Prostate gland (tissue), 2 donors: Measurements from ENCODE around the gene LORICRIN. TPM values are rescaled to one million over a fixed set of nuclear protein-coding genes. Genes with fewer than 3 reads are reported as not detected.

Source experiments
- DNase-seq: peaks from one replicate; pipeline ENCODE4 v3.0.0-alpha.2; 2019; ENCODE audit warnings: low spot score
- H3K27ac ChIP-seq, 2 donors: fragments of 200-600 bp; sonication (generic); 2 replicates each; pipeline ENCODE4 v1.5.1; 2017 to 2019
- H3K27me3 ChIP-seq: fragments of 200-600 bp; sonication (generic); replicated peaks from 2 replicates; pipeline ENCODE4 v1.5.1; 2019; ENCODE audit not compliant: insufficient read depth
- H3K36me3 ChIP-seq, 2 donors: fragments of 200-600 bp; sonication (generic); 1 replicate in 1 of 2; 2 replicates in 1 of 2; pipeline versions ENCODE4 v1.5.1 to v1.8.1; 2017 to 2019
- H3K4me1 ChIP-seq: fragments of 200-600 bp; sonication (generic); replicated peaks from 2 replicates; pipeline ENCODE4 v1.5.1; 2019
- H3K4me3 ChIP-seq, 2 donors: fragments of 200-600 bp; sonication (generic); 2 replicates each; pipeline ENCODE4 v1.5.1; 2017 to 2019
- H3K9me3 ChIP-seq: fragments of 200-600 bp; sonication (generic); 2 replicates; pipeline ENCODE4 v1.5.1; 2017
- POLR2A ChIP-seq: fragments of 450-650 bp; IDR thresholded peaks from one replicate; pipeline ENCODE4 v1.6.1; 2016; ENCODE audit warnings: antibody characterized with exemption, mild to moderate bottlenecking
- POLR2AphosphoS5 ChIP-seq: sonication (generic); formaldehyde crosslinking; IDR thresholded peaks from one replicate; pipeline ENCODE4 v1.6.1; 2017; ENCODE audit warnings: antibody characterized with exemption
- WGBS: methylation state at CpG from one replicate; pipeline ENCODE4 v1.1.5; 2018; 5-methylcytosine and 5-hydroxymethylcytosine counted together
- intact Hi-C: fragments of 100-400 bp; cut with DNase I; formaldehyde crosslinking; loops from one replicate; pipeline ENCODE4 v1.14.2; 2022
- total RNA-seq, 2 donors: library from RNA; depleted of rRNA; stranded (reverse); fragments of >200 nt; gene quantifications; one replicate each; pipeline ENCODE4 v1.1.0, GENCODE V29; 2016
- TF ChIP-seq, protein P1 (sequence below), 4 experiments: fragments of 200-600 bp in 2 of 4; fragments of 450-650 bp in 2 of 4; sonication (generic) in 2 of 4; IDR thresholded peaks; 1 replicate in 3 of 4; 2 replicates in 1 of 4; pipeline ENCODE4 v1.5.1; 2016 to 2019; ENCODE audit warnings: antibody characterized with exemption in 4 of 4, mild to moderate bottlenecking in 2 of 4, moderate library complexity in 2 of 4

LORICRIN gene
- total RNA-seq, 2 donors from 2014 or later: 0.45 TPM; not detected in 1

DNA sequence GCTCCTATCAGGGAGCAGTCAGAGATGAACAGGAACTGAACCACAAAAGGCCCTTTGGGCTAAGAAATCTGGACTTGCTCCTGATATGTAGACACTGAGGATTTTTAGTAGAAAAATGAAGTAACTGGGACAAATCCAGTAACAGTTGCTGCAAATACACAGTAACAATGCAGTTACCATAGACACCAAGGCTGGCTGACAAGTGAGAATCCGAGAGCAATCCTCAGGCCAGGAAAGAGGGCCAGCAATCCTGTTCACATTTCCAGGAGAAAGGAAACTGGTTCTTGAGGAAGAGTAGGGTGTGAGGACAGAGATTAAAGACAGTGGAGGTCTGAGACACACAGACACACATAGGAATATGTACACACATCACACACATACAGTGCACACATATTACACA lies 9.3 kb upstream of the LORICRIN start:
- TF ChIP-seq, protein P1, sequence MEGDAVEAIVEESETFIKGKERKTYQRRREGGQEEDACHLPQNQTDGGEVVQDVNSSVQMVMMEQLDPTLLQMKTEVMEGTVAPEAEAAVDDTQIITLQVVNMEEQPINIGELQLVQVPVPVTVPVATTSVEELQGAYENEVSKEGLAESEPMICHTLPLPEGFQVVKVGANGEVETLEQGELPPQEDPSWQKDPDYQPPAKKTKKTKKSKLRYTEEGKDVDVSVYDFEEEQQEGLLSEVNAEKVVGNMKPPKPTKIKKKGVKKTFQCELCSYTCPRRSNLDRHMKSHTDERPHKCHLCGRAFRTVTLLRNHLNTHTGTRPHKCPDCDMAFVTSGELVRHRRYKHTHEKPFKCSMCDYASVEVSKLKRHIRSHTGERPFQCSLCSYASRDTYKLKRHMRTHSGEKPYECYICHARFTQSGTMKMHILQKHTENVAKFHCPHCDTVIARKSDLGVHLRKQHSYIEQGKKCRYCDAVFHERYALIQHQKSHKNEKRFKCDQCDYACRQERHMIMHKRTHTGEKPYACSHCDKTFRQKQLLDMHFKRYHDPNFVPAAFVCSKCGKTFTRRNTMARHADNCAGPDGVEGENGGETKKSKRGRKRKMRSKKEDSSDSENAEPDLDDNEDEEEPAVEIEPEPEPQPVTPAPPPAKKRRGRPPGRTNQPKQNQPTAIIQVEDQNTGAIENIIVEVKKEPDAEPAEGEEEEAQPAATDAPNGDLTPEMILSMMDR (IDR thresholded peaks at IDR 0.05): no peak
- TF ChIP-seq POLR2A (no peak), POLR2AphosphoS5 (no peak)
- no peak for DNase-seq
- Histone ChIP-seq H3K4me1 (no peaks in the 10 kb centered on the region), H3K27me3 (no peaks in the 10 kb centered on the region), H3K4me3 (no peak overlapping the region), H3K9me3 (no peaks in the 10 kb centered on the region), H3K36me3 (no peaks in the 10 kb centered on the region), H3K27ac (no peak overlapping the region)
- WGBS: 33% methylated on average over 1 of the region's 1 CpG
- intact Hi-C loops: no loop called here

DNA sequence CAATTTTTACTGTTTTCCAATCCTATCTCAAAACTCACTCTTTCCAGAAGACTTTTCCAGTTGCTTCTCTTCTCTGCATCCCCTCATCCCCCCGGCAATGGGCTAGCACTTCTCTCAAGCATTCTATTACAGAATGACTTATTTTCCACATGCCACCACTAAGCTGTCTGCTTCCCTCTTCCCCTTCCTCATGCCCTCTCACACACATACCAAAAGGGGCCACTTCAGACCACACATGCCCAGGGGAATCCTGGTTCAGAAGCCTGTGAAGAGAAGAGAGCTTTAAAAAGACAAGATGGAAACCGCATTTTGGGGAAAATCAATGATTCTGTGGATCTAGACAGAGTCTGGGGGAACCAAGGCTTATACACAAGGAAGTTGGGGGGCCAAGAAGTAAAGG lies 8.4 kb upstream of the LORICRIN start:
- Histone ChIP-seq H3K36me3 (no peaks in the 10 kb centered on the region), H3K4me1 (no peaks in the 10 kb centered on the region), H3K4me3 (no peak overlapping the region), H3K27me3 (no peaks in the 10 kb centered on the region), H3K27ac (no peak overlapping the region), H3K9me3 (no peaks in the 10 kb centered on the region)
- TF ChIP-seq POLR2A (no peak), POLR2AphosphoS5 (no peak)
- TF ChIP-seq, protein P1 (IDR thresholded peaks at IDR 0.05): no peak
- no peak for DNase-seq
- intact Hi-C loops: no loop called here
- WGBS: 89% methylated on average over 2 of the region's 2 CpGs

DNA sequence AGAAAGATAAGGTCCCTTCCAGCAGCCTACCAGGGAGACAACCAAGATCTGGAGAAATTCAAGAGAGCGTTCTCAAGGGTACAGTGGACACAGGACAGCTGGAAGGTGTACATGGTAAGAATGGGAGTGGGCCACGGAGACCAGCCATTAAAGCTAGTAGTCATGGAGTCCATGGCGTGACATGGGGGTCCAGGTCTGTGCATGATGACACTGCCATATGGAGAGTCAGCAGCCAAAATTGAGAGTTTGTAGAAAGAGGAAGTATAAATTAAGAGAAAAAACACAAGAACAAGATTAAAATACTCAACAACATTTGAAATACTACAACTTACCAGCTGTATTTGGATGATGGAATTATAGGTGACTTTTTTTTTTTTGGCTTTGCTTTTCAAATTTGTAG lies 7.9 kb upstream of the LORICRIN start:
- no peaks in the 10 kb centered on the region for H3K27me3 ChIP-seq
- H3K36me3 ChIP-seq: no peaks in the 10 kb centered on the region
- 92% methylated on average over 3 of the region's 3 CpGs for WGBS
- DNase-seq: no peak
- H3K4me1 ChIP-seq: no peaks in the 10 kb centered on the region
- no peak overlapping the region for H3K4me3 ChIP-seq
- no peak overlapping the region for H3K27ac ChIP-seq
- intact Hi-C loops: no loop called here
- no peaks in the 10 kb centered on the region for H3K9me3 ChIP-seq
- TF ChIP-seq POLR2A (no peak), POLR2AphosphoS5 (no peak)
- TF ChIP-seq, protein P1 (IDR thresholded peaks at IDR 0.05): no peak

DNA sequence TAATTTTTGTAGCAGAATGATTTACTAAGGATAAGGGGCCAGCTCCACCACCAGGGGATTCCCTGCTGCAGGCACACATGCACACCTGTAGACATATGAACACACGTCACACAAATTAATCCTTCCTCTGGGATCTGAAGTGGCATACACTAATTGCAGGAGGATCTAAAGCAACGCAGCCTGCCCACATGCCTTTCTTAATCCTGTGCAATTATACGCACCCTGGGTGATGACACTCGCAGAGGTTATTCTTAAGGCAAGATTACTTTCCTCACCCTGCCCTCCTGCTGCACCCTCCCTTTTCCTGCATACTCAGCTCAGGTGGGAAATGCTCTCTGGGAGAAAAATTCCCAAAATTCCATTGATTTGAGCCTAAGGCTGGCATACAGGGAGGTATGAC lies 7.5 kb upstream of the LORICRIN start:
- intact Hi-C loops: no loop called here
- H3K27ac ChIP-seq: no peak overlapping the region
- WGBS: 73% methylated on average over 4 of the region's 4 CpGs
- TF ChIP-seq POLR2A: no peak
- TF ChIP-seq, protein P1 (IDR thresholded peaks at IDR 0.05): no peak
- TF ChIP-seq POLR2AphosphoS5: no peak
- no peaks in the 10 kb centered on the region for H3K4me1 ChIP-seq
- no peaks in the 10 kb centered on the region for H3K27me3 ChIP-seq
- no peaks in the 10 kb centered on the region for H3K9me3 ChIP-seq
- no peaks in the 10 kb centered on the region for H3K36me3 ChIP-seq
- no peak overlapping the region for H3K4me3 ChIP-seq
- DNase-seq: no peak

DNA sequence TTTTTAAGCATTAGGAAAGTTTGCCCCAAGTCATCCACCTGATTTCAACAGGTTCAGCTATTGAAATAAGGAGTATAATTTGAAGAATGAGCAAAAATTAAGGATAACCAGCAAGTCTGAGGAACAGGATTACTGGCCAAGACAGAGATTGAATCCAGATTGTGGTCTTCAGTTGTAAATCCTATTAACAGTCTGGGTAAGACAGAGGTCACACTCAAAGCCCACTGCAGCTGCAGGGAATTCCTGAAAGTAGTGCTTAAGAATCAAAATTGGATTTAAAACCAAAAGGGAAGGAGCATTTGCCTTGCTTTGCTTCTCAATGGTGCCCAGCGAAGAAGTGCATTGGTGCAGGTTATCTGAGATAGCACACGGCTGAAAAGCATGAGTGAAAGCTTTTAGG lies 6.4 kb upstream of the LORICRIN start:
- H3K36me3 ChIP-seq: no peaks in the 10 kb centered on the region
- H3K27ac ChIP-seq: no peak overlapping the region
- no peak for DNase-seq
- H3K4me1 ChIP-seq: no peaks in the 10 kb centered on the region
- WGBS: 91% methylated on average over 2 of the region's 2 CpGs
- H3K4me3 ChIP-seq: no peak overlapping the region
- TF ChIP-seq POLR2AphosphoS5 (no peak), POLR2A (no peak)
- TF ChIP-seq, protein P1 (IDR thresholded peaks at IDR 0.05): no peak
- intact Hi-C loops: no loop called here
- H3K27me3 ChIP-seq: no peaks in the 10 kb centered on the region
- H3K9me3 ChIP-seq: no peaks in the 10 kb centered on the region
